ENCODE results near the gene RUBCN. TPM values are rescaled to one million over a fixed set of nuclear protein-coding genes. Genes with fewer than 3 reads are reported as not detected.

Gene RUBCN
- total and polyA plus RNA-seq, 9 of the 15 experiments (the other 6 are each of a cell fraction or from before 2014, with no cell fraction given) = 8.4 to 24.0 (median 11.9) TPM

GRCh38 chr3:197749601-197750395 is 13.1 kb upstream of the RUBCN start, which contains the start of gene FYTTD1 (continued):
- peak; percentile 90 for TF ChIP-seq PHF8 (IDR thresholded peaks at IDR 0.05; ENCODE audit: borderline replicate concordance, low read length)
- TF ChIP-seq ZBTB12 (CRISPR knock-in tag; IDR thresholded peaks at IDR 0.05) = no peak
- 0 out of 2 replicates have a peak, but pooled peaks have one; percentile 28 for TF ChIP-seq ZNF395 (CRISPR knock-in tag; IDR thresholded peaks at IDR 0.05)
- peak; percentile 91 for TF ChIP-seq VEZF1 (CRISPR knock-in tag; IDR thresholded peaks at IDR 0.05)
- no peak for TF ChIP-seq ARID3B (CRISPR knock-in tag; IDR thresholded peaks at IDR 0.05; ENCODE audit: borderline replicate concordance)
- no peak for TF ChIP-seq ZKSCAN1 (IDR thresholded peaks at IDR 0.05; ENCODE audit: low read depth, low read length)
- TF ChIP-seq CBX5 (IDR thresholded peaks at IDR 0.05; ENCODE audit: borderline replicate concordance, low read depth) = peak; percentile 50; the same call in 1 of the 2 replicates
- TF ChIP-seq SRSF1 (IDR thresholded peaks at IDR 0.05; ENCODE audit: low read depth, low read length) = no peak
- peak; percentile 23; the same call in 1 of the 2 replicates for TF ChIP-seq NFIC (IDR thresholded peaks at IDR 0.05)
- TF ChIP-seq NCOA6 (IDR thresholded peaks at IDR 0.05) = no peak
- TF ChIP-seq HSF4 (CRISPR knock-in tag; IDR thresholded peaks at IDR 0.05; ENCODE audit: borderline replicate concordance) = no peak
- no peak for TF ChIP-seq CREB1 (IDR thresholded peaks at IDR 0.05)
- peak; percentile 40 for TF ChIP-seq CREB1 (CRISPR knock-in tag; IDR thresholded peaks at IDR 0.05)
- peak; percentile 71; the same call in 1 of the 2 replicates for TF ChIP-seq POLR2AphosphoS5 (IDR thresholded peaks at IDR 0.05; ENCODE audit: control insufficient read depth, insufficient read depth, low read depth, low read length)
- TF ChIP-seq ZNF449 (CRISPR knock-in tag; IDR thresholded peaks at IDR 0.05) = no peak
- TF ChIP-seq ZNF551 (CRISPR knock-in tag; IDR thresholded peaks at IDR 0.05) = no peak
- peak; percentile 65; the same call in 1 of the 2 replicates for TF ChIP-seq EP400 (IDR thresholded peaks at IDR 0.05)
- TF ChIP-seq MTA2 (IDR thresholded peaks at IDR 0.05; ENCODE audit: low read depth) = no peak
- TF ChIP-seq NR0B1 (IDR thresholded peaks at IDR 0.05; ENCODE audit: partially characterized antibody) = no peak
